Measurements from ENCODE around the gene PDCD1LG2.

DNA sequence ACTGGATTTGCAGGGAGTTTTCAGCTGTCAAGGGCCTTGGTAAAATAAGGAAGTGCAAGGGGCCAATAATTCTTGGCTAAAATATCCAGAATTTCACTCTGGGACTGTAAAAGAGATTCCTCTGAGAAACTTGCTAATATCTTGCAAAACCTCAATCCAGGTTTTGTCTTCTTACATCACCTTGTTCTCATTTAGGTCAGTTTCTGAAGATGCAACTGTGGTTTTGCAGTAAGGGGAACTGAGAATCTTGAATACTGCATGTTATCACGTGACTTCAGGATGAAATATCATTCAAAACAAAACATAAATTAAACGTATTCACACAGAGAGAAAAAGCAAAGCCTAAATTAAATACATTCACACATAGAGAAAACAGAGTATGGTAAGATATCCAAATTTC is 83.6 kb downstream of the PDCD1LG2 start:
- TF ChIP-seq, protein P1, sequence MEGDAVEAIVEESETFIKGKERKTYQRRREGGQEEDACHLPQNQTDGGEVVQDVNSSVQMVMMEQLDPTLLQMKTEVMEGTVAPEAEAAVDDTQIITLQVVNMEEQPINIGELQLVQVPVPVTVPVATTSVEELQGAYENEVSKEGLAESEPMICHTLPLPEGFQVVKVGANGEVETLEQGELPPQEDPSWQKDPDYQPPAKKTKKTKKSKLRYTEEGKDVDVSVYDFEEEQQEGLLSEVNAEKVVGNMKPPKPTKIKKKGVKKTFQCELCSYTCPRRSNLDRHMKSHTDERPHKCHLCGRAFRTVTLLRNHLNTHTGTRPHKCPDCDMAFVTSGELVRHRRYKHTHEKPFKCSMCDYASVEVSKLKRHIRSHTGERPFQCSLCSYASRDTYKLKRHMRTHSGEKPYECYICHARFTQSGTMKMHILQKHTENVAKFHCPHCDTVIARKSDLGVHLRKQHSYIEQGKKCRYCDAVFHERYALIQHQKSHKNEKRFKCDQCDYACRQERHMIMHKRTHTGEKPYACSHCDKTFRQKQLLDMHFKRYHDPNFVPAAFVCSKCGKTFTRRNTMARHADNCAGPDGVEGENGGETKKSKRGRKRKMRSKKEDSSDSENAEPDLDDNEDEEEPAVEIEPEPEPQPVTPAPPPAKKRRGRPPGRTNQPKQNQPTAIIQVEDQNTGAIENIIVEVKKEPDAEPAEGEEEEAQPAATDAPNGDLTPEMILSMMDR (IDR thresholded peaks at IDR 0.05), result no peak
- TF ChIP-seq POLR2A (IDR thresholded peaks at IDR 0.05), result no peak

Data from ovary (tissue), 3 donors.